T-helper 2 cell treated with Interferon-gamma antibody and Interleukin-4, amounts not matched to agents 100 ng/mL and 5 ng/mL, for 36 hours (primary cell): ENCODE results near the gene ARMC8. TPM values are rescaled to one million over a fixed set of nuclear protein-coding genes. Genes with fewer than 3 reads are reported as not detected.
"Not testable (repeated sequence)": the region's sequence is repeated elsewhere in the genome, so short reads cannot be mapped to it uniquely, and the experiment has no call there.

Experiments used
- intact Hi-C: fragments of 100-400 bp; cut with micrococcal nuclease; formaldehyde crosslinking; loops from one replicate; pipeline ENCODE4 v1.15.1; 2023
- total RNA-seq: library from RNA; stranded (reverse); gene quantifications from 2 replicates; pipeline ENCODE4 v1.2.3, GENCODE V29; 2022

ARMC8 gene, protein sequence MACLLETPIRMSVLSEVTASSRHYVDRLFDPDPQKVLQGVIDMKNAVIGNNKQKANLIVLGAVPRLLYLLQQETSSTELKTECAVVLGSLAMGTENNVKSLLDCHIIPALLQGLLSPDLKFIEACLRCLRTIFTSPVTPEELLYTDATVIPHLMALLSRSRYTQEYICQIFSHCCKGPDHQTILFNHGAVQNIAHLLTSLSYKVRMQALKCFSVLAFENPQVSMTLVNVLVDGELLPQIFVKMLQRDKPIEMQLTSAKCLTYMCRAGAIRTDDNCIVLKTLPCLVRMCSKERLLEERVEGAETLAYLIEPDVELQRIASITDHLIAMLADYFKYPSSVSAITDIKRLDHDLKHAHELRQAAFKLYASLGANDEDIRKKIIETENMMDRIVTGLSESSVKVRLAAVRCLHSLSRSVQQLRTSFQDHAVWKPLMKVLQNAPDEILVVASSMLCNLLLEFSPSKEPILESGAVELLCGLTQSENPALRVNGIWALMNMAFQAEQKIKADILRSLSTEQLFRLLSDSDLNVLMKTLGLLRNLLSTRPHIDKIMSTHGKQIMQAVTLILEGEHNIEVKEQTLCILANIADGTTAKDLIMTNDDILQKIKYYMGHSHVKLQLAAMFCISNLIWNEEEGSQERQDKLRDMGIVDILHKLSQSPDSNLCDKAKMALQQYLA
- 47.7 and 52.2 TPM in 2 replicates for total RNA-seq

GRCh38 chr3:138187296-138188012 is at the start of gene ARMC8:
TSS of gene ARMC8 (plus strand) at chr3:138187301. CDS start at chr3:138187555, 254 bp downstream.
- intact Hi-C loops = loop anchor here (1.0 to 10.0 kb wide), 7 partner anchors 13 to 1990 kb away; partner anchors contain the start of genes DBR1, ESYT3, MSL2 and NME9

DNA sequence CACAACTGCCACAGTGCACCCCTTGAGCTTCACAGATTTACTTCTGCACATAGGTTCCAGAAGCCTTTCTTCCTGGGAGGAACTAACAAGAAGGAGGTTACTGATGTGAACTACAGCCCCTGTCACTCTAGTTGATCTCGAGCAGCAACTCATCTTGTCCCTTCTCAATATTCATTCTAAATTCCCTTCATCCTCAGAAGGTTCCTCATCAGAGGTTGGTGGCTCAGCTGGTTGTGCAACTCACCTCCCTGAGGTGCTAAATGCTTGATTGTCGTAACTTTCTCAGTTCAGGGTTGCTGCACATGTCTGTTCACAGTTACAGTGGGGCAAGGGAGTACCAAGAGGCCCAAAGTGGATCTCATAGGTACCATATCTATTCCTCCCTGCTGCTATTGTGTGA is 49.2 kb upstream of the ARMC8 start:
- intact Hi-C loops = no loop called here

GRCh38 chr3:138139691-138140090 is 47.4 kb upstream of the ARMC8 start:
- intact Hi-C loops = no loop called here

DNA sequence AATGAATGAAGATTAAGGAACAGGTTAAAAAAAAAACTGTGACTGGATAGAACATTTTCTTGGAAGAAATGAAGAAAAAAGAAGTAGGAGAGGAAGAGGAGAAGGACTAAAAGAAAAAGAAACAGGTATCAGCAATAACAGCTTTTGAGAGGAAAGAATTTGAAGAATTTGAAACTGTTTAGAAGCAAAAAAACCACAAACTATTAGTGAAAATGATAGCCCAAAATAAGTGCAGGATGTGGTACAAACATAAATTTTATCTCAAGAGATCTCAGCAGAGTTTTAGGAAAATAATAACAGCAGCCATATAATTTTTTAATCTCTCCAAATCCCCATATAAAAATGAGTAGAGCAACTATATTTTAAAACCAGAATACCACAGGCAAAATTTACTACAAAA is 46.2 kb upstream of the ARMC8 start:
- intact Hi-C loops = no loop called here

GRCh38 chr3:138142181-138142580 is 44.9 kb upstream of the ARMC8 start:
- intact Hi-C loops = not testable (repeated sequence)

DNA sequence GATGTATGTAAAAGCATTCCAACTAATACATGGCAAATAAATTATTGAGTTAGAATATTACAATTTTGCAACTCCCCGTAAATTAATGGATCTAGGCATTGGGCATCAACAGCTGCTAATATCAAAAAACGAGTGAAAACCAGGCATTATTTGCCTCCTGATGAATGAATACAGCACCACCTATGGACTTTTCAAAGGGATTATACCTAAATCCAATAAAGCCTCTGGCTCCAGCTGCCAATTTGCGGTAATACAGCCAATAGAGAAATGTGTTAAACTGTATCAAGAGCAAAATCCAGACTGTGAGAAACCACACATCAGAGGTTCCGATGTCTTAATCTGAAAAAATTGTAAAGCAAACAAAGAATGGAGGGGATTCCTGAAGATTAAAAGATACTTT is 38.6 kb upstream of the ARMC8 start:
- intact Hi-C loops = no loop called here

GRCh38 chr3:138154534-138154933 is 32.6 kb upstream of the ARMC8 start:
- intact Hi-C loops = no loop called here

- intact Hi-C loops = no loop called here
Observed at GRCh38 chr3:138157743-138158142, 29.4 kb upstream of the ARMC8 start.

GRCh38 chr3:138165061-138165460 is 22.0 kb upstream of the ARMC8 start:
- intact Hi-C loops = no loop called here

DNA sequence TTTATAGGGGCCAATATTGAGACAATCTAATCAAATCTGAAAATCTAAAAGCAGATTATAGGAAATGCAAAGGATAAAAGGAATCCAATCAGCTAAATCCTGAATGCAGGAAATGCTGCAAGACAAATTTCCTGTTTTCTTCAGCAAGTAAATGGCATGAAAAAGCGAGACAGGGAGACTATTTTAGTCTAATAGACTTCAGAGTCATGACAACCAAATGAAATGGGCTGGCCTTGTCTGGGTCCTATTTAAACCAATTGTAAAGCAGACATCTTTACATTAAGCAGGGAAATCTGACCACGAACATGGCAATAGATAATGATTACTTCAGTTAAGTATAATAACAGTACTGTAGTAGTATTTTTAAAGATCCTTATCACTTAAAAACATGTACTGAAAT is 14.5 kb upstream of the ARMC8 start:
- intact Hi-C loops = loop anchor here (5.0 kb wide), 3 partner anchors 105 to 765 kb away; partner anchors contain the start of gene PIK3CB

DNA sequence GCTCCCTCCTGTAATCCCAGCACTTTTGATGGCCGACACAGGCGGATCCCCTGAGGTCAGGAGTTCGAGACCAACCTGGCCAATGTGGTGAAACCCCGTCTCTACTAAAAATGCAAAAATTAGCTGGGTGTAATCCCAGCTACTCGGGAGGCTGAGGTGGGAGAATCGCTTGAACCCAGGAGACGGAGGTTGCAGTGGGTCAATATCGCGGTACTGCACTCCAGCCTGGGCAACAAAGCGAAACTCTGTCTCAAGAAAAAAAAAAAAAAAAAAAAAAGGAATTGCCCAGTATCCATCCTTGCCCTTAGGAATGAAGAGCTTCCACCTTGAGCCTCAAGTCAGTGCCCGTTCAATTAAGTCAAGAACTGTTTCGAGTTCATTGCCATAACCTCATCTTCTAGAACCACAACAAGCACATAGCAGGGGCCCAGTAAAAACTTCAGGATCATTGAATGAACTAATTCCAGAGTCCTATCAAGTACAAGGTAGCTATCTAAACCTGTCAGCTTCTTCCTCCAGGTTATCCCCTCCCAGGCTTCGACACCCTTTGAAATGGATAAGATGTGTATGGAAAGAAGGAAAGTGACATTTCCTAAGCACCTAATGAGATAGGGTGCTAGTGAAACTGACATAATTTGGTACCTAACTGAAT is 13.2 kb upstream of the ARMC8 start:
- intact Hi-C loops = loop anchor here (1.0 to 5.0 kb wide), 4 partner anchors 13 to 763 kb away; partner anchors contain the start of genes ARMC8 and PIK3CB

- intact Hi-C loops = loop anchor here (1.0 to 5.0 kb wide), 4 partner anchors 13 to 763 kb away; partner anchors contain the start of genes ARMC8 and PIK3CB
Observed at GRCh38 chr3:138174421-138175131, 12.5 kb upstream of the ARMC8 start, which contains the start of gene DBR1. TSS of gene DBR1 (minus strand) at chr3:138174921. CDS start at chr3:138174795, 126 bp downstream.

- intact Hi-C loops = loop anchor here (5.0 to 10.0 kb wide), 3 partner anchors 254 to 734 kb away; partner anchors contain the start of genes CEP70 and ESYT3
Observed at GRCh38 chr3:138180375-138181029, 6.6 kb upstream of the ARMC8 start.

- intact Hi-C loops = loop anchor here (5.0 to 10.0 kb wide), 6 partner anchors 37 to 1988 kb away; partner anchors contain the start of genes CEP70, ESYT3, MSL2 and PCCB
Observed at GRCh38 chr3:138184994-138185393, 2.1 kb upstream of the ARMC8 start.

- intact Hi-C loops = loop anchor here (5.0 to 10.0 kb wide), 5 partner anchors 36 to 1989 kb away; partner anchors contain the start of genes ESYT3, MSL2 and PCCB
Observed at GRCh38 chr3:138186221-138186620, 880 bp upstream of the ARMC8 start.

- intact Hi-C loops = loop anchor here (1.0 to 10.0 kb wide), 7 partner anchors 13 to 1990 kb away; partner anchors contain the start of genes DBR1, ESYT3, MSL2 and NME9
Observed at GRCh38 chr3:138186803-138187295, 252 bp upstream of the ARMC8 start.

GRCh38 chr3:138188013-138188730 is 1.1 kb downstream of the ARMC8 start:
- intact Hi-C loops = loop anchor here (5.0 to 10.0 kb wide), 5 partner anchors 34 to 1991 kb away; partner anchors contain the start of genes ESYT3, MSL2 and PCCB

- intact Hi-C loops = no loop called here
Observed at GRCh38 chr3:138195481-138195880, 8.4 kb downstream of the ARMC8 start.
